ENCODE data around the gene TMEM59.

Gene TMEM59

DNA sequence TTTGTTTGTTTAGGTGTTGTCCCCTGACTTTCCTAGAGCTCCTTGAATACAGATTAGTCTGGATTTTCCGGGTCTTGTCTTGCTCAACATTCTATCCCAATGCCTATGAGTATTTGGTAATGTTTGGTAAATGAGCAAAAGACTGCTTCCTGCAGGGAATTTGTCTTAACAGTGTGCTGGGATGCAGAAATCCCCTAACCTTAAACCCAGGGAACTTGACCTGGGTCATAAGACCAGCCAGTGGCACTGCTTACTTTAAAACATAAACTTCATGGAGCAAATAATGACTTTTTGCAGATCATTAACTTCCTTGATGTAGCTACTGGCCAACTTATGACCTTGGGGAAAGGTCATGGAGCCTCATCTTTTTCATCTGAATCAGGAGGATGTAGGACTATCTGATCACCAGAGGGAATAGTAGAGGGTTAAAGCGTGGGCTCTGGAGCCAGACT lies 27.6 kb upstream of the TMEM59 start:
- TF ChIP-seq GATA2 (IDR thresholded peaks at IDR 0.05; ENCODE audit: low read depth, low read length) = no peak
- no peak for TF ChIP-seq GATA3 (IDR thresholded peaks at IDR 0.05; ENCODE audit: low read depth, low read length)

- no peak for TF ChIP-seq GATA3 (IDR thresholded peaks at IDR 0.05; ENCODE audit: low read depth, low read length)
- no peak for TF ChIP-seq GATA2 (IDR thresholded peaks at IDR 0.05; ENCODE audit: low read depth, low read length)
Observed at GRCh38 chr1:54077359-54077758, 24.4 kb upstream of the TMEM59 start.

DNA sequence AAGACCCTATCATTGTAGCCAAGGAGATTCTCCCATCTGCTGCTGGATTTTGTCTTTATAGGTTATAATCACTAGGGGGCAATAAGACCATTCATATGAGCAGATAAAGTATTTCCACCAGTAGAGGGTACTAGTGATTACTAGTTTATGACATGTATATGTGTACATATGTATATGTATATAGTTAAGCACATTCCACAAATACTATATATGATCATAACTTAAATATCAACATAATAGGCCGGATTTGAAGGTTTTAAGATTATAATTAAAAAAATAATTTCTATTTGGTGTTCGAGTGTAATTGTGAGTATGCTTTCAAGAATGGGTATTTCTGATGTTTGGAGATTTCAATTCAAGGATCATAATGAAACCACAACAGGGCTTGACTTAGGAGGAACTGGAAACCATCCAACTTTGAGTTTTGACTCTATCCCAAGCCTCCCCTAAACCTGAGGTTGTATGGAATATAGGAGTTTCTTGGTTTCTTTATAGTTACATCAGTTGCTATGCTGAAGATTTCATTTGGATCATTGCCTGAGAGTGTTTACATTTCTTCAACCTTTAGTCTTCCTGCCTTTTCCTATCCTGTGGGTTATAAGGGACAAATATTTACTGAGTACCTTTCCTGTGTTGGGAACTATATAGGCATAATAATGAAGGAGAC lies 17.3 kb upstream of the TMEM59 start:
- TF ChIP-seq GATA3 (IDR thresholded peaks at IDR 0.05; ENCODE audit: low read depth, low read length) = no peak
- no peak for TF ChIP-seq GATA2 (IDR thresholded peaks at IDR 0.05; ENCODE audit: low read depth, low read length)

DNA sequence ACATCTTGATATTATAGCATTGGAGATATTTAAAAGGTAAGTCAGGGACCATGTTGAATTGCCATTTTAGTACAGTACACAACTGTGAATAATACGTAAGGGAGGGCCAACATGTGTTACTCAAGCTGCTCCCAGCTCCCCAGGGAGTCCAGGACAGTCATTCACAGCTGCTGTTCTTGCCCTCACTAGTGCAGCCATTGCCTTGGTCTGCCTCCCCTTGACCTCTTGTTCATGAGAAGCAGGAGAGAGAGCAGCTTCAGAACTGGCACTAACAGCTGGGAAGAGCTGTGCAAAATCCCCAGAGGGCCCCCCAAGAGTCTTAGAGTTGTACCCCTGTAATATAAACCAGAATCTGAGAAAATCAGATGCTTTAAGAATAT lies 16.8 kb upstream of the TMEM59 start:
- TF ChIP-seq GATA2 (IDR thresholded peaks at IDR 0.05; ENCODE audit: low read depth, low read length) (no peak), GATA3 (IDR thresholded peaks at IDR 0.05; ENCODE audit: low read depth, low read length) (no peak)

DNA sequence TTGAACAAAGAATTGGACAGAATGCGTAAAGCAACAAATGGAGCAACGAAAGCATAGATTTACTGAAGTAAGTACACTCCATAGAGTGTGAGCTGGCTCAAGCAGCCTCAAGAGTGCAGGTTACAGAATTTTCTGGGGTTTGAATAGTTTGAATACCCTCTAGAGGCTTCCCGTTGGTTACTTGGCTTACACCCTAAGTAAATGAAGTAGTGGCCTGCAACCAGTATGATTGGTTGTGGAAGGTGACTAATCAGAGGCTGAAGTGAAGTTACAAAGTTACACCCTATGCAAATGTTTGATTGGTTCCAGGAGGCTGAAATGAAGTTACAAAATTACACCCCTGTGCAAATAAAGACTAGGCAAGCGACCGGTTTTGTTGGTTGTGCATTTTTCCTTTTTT lies 11.3 kb upstream of the TMEM59 start:
- no peak for TF ChIP-seq GATA3 (IDR thresholded peaks at IDR 0.05; ENCODE audit: low read depth, low read length)
- TF ChIP-seq GATA2 (IDR thresholded peaks at IDR 0.05; ENCODE audit: low read depth, low read length) = no peak

DNA sequence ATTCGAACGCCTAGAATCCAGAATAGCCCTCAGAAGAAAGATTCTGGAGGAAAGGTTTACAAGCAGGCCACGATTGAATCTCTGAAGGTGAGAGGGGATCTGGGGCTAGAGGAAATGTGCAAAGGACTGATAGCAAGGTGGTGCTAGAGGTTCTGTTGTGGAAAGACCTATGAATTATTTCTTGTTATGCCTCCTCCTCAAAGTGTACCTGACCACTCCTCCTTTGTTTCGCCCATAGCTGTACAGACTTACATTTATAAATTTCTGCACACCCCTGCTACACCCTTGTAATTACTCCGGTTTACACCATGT lies 1.4 kb upstream of the TMEM59 start:
- TF ChIP-seq GATA3 (IDR thresholded peaks at IDR 0.05; ENCODE audit: low read depth, low read length) (no peak), GATA2 (IDR thresholded peaks at IDR 0.05; ENCODE audit: low read depth, low read length) (no peak)

DNA sequence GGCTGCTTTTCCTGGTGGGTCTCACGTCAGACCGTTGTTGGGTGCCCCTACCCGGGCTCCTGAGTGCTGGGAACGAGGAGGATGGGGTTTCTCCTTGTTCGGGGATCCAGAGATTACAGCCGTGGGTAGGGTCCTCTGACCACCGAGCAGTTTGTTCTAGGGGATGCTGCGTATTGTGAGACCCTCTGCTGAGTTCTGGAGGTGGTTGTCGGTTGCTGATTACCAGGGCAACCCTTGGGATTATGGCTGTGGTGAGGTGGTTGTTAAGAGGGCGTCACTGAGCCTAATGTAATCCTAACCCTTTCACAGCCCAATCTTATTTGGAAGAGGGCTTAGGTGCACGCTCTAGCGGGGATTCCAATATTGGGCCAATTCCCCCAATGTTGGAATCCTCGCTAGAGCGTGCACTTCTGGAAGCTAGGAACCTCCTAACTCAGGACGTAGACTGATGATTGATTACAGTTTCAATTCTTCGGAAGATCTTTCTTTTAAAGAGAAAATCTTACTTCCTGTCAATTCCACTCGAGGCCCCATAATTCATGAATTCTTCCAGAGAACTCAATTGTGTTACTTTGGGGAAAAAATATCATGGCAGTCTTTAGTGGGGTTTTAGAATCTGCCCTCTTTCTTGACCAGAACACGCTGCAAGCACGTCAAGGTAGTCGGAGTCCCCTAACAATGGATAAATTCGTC lies 887 bp upstream of the TMEM59 start:
- TF ChIP-seq GATA3 (IDR thresholded peaks at IDR 0.05; ENCODE audit: low read depth, low read length) (no peak), GATA2 (IDR thresholded peaks at IDR 0.05; ENCODE audit: low read depth, low read length) (no peak)

GRCh38 chr1:54052431-54052933 lies 522 bp downstream of the TMEM59 start:
- no peak; the same call in 1 of the 2 replicates for TF ChIP-seq GATA2 (IDR thresholded peaks at IDR 0.05; ENCODE audit: low read depth, low read length)
- TF ChIP-seq GATA3 (IDR thresholded peaks at IDR 0.05; ENCODE audit: low read depth, low read length) = no peak

GRCh38 chr1:54051933-54052430 lies 1.0 kb downstream of the TMEM59 start:
- TF ChIP-seq GATA2 (IDR thresholded peaks at IDR 0.05; ENCODE audit: low read depth, low read length) = no peak
- TF ChIP-seq GATA3 (IDR thresholded peaks at IDR 0.05; ENCODE audit: low read depth, low read length) = no peak

DNA sequence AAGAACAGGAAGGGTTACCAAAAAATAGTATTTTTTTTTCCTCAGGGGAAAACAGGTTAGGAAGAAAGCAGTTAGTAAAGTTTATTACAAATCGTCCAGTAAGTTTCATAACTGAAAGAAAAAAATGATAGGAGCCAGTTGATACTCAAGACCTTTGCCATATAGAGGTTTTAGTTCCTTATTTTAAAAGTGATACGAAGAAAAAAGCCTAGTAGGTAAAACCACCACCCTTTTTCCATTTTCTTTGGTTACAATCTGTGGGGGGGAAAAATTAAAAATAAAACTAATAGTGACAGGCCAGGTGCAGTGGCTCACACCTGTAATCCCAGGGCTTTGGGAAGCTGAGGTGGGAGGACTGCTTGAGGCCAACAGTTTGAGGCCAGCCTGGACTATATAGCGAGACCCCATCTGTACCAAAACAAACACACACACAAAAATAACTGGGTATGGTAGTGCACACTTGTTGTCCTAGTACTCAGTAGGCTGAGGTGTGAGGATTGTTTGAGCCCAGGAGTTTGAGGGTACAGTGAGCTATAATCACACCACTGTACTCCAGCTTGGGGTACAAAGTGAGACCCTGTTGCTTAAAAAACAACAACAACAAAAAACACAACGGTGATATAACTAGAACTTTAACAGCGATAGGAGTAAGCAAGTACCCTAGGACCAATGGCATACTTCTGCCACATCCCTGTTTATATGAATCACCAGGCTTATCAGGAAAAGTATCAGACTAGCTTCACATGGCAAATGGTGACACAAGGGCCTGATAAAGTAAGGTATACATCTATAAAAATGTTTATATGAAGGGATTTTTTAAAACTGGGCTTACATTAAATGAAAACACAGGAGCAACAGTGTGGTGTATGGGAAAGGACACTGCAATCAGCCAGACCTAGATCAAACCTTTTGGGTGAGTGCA lies 5.4 kb downstream of the TMEM59 start:
- TF ChIP-seq GATA3 (IDR thresholded peaks at IDR 0.05; ENCODE audit: low read depth, low read length) = no peak
- no peak for TF ChIP-seq GATA2 (IDR thresholded peaks at IDR 0.05; ENCODE audit: low read depth, low read length)

DNA sequence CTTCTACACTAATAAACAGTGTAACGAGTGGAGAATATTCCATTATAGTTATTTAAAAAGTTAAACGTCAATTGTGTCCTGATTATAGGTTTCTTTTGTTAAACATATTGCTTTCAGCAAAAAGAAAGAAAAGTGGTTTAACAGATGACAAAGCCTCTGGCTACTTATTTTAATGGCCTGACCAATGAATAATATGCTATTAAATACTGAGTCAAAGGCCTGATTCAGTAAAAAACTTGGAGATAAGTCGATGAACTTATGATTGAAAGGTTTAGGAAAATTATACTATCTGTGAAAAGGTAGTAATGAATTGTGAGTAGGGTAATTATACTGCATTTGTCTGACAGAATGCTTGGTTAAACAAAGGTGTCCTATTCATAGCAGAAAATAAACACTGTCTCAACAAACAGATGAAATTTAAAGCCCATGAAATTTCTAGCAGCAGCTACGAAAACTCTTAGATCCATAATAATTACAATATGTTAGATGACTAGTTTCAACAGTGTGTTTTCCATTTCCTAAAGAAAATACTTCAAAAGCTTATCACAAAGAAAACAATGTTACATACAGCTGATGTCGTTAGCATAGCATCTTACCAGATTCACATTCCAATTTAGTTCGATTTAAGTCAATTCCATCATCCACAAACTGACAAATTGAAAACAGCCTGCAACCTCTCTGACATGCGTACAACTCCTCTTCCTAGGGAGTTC lies 6.2 kb downstream of the TMEM59 start:
- TF ChIP-seq GATA3 (IDR thresholded peaks at IDR 0.05; ENCODE audit: low read depth, low read length) (no peak), GATA2 (IDR thresholded peaks at IDR 0.05; ENCODE audit: low read depth, low read length) (no peak)

DNA sequence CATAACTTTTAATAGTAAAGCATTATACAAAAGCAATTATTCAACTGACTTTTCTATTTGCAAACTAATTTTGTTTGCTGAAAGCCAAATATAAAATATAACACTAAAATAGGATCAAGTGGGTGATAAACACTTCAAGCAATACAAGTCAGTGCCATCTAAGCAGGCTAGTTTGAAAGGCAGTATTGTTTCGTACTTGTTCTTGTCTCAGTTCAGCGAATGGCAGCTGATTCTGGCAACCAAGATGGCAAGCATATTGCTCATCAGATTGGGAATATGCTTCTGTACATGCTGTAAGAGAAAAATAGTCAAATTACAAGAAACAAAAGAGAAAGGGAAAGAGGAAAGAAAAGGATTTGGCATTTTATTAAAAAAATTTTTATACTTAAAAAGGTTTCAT lies 7.5 kb downstream of the TMEM59 start:
- no peak for TF ChIP-seq GATA3 (IDR thresholded peaks at IDR 0.05; ENCODE audit: low read depth, low read length)
- no peak for TF ChIP-seq GATA2 (IDR thresholded peaks at IDR 0.05; ENCODE audit: low read depth, low read length)

- no peak for TF ChIP-seq GATA3 (IDR thresholded peaks at IDR 0.05; ENCODE audit: low read depth, low read length)
- TF ChIP-seq GATA2 (IDR thresholded peaks at IDR 0.05; ENCODE audit: low read depth, low read length) = no peak
Observed at GRCh38 chr1:54041806-54042205, 11.2 kb downstream of the TMEM59 start.
